CD8-positive, alpha-beta memory T cell (primary cell): Measurements from ENCODE around the gene CYB5RL. TPM values are rescaled to one million over a fixed set of nuclear protein-coding genes. Genes with fewer than 3 reads are reported as not detected.

Experiments
- CTCF ChIA-PET: fragments of 350-600 bp; sonication (Branson Sonifier 250); formaldehyde crosslinking; loops from one replicate; lab custom pipeline; 2021; ENCODE audit warnings: antibody characterized with exemption; lab: Charles Lee
- POLR2A ChIA-PET: fragments of 350-600 bp; sonication (Branson Sonifier 250); formaldehyde crosslinking; loops from one replicate; lab custom pipeline; 2021; ENCODE audit warnings: antibody characterized with exemption; lab: Charles Lee
- DNase-seq, 5 donors: peaks; one replicate each; pipeline versions ENCODE4 v3.0.0 to v3.0.0-alpha.2; 2020 to 2022; ENCODE audit warnings: mixed read lengths in 1 of 5
- H3K27ac ChIP-seq: one replicate; pipeline ENCODE4 v1.7.0; 2013; ENCODE audit warnings: low read depth, mild to moderate bottlenecking, low read length, moderate library complexity
- H3K27me3 ChIP-seq: 2 replicates; pipeline ENCODE4 v1.7.0; 2013; ENCODE audit warnings: low read length, mild to moderate bottlenecking; ENCODE audit not compliant: insufficient read depth, poor library complexity, severe bottlenecking
- H3K36me3 ChIP-seq: 2 replicates; pipeline ENCODE4 v1.7.0; 2013; ENCODE audit warnings: mild to moderate bottlenecking, low read length, moderate library complexity; ENCODE audit not compliant: insufficient read depth
- H3K4me1 ChIP-seq: 2 replicates; pipeline ENCODE4 v1.7.0; 2013; ENCODE audit warnings: mild to moderate bottlenecking, low read length, moderate library complexity; ENCODE audit not compliant: insufficient read depth
- H3K4me3 ChIP-seq: 2 replicates; pipeline ENCODE4 v1.7.0; 2013; ENCODE audit warnings: mild to moderate bottlenecking, low read length
- H3K9me3 ChIP-seq: 2 replicates; pipeline ENCODE4 v1.7.0; 2013; ENCODE audit warnings: mild to moderate bottlenecking, low read length
- H3K27ac Mint-ChIP-seq, 8 donors: one replicate each; pipeline ENCODE4 v1.8.0; 2020 to 2021; ENCODE audit warnings: mixed read lengths in 8 of 8, mild to moderate bottlenecking in 6 of 8, inconsistent platforms in 3 of 8, moderate library complexity in 3 of 8
- H3K27me3 Mint-ChIP-seq, 2 donors: one replicate each; pipeline ENCODE4 v1.8.0; 2020 to 2021; ENCODE audit warnings: mixed read lengths in 2 of 2, mild to moderate bottlenecking in 1 of 2, moderate library complexity in 1 of 2
- H3K36me3 Mint-ChIP-seq, 3 donors: one replicate each; pipeline ENCODE4 v1.8.0; 2020 to 2021; ENCODE audit warnings: mixed read lengths in 3 of 3, inconsistent platforms in 1 of 3, mild to moderate bottlenecking in 1 of 3
- H3K4me1 Mint-ChIP-seq, 3 donors: one replicate each; pipeline ENCODE4 v1.8.0; 2020 to 2021; ENCODE audit warnings: mixed read lengths in 3 of 3, inconsistent platforms in 1 of 3, mild to moderate bottlenecking in 1 of 3
- H3K4me3 Mint-ChIP-seq, 7 donors: one replicate each; pipeline ENCODE4 v1.8.0; 2020 to 2021; ENCODE audit warnings: mixed read lengths in 7 of 7, mild to moderate bottlenecking in 6 of 7, moderate library complexity in 4 of 7, inconsistent platforms in 2 of 7
- H3K9me3 Mint-ChIP-seq, 5 donors: one replicate each; pipeline ENCODE4 v1.8.0; 2020 to 2022; ENCODE audit warnings: mixed read lengths in 5 of 5, mild to moderate bottlenecking in 3 of 5, moderate library complexity in 2 of 5, inconsistent platforms in 1 of 5
- polyA plus RNA-seq: library from polyadenylated mRNA; unstranded; fragments of 300-500 nt; fragmentation: Illumina TruSeq; gene quantifications from one replicate; pipeline ENCODE4 v1.2.3, GENCODE V29; 2021
- total RNA-seq, 2 experiments: library from RNA; stranded (reverse); gene quantifications; one replicate each; pipeline ENCODE4 v1.2.3, GENCODE V29; 2021

Gene CYB5RL
- total and polyA plus RNA-seq, 3 experiments from 2014 or later: 3.7 to 13.9 (median 11.8) TPM

GRCh38 chr1:54152696-54153095 lies 47.1 kb downstream of the CYB5RL start, which contains the start of gene CDCP2:
CDCP2 (minus strand) TSS chr1:54153000; CDS start chr1:54152922, 78 bp downstream.
- Mint-ChIP-seq H3K9me3 (no peaks in the 10 kb centered on the region), H3K4me1 (no peaks in the 10 kb centered on the region), H3K27me3 (peaks cover 0 to 5% of the 10 kb centered on the region in 2 donors), H3K4me3 (no peak within 1 kb of the TSS), H3K36me3 (no peaks in the 10 kb centered on the region), H3K27ac (no peak within 1 kb of the TSS)
- H3K4me3 ChIP-seq: no peak within 1 kb of the TSS
- no peak within 1 kb of the TSS for H3K27ac ChIP-seq
- CTCF ChIA-PET: no interaction called here
- no peaks in the 10 kb centered on the region for H3K9me3 ChIP-seq
- no peak for DNase-seq
- POLR2A ChIA-PET: no interaction called here
- no peaks in the 10 kb centered on the region for H3K4me1 ChIP-seq
- no peaks in the 10 kb centered on the region for H3K36me3 ChIP-seq
- no peaks in the 10 kb centered on the region for H3K27me3 ChIP-seq

- H3K27ac Mint-ChIP-seq: no peak overlapping the region
- no peaks in the 10 kb centered on the region for H3K36me3 Mint-ChIP-seq
- H3K4me3 Mint-ChIP-seq: no peak overlapping the region
- Histone ChIP-seq H3K27me3 (no peaks in the 10 kb centered on the region), H3K4me1 (no peaks in the 10 kb centered on the region), H3K36me3 (no peaks in the 10 kb centered on the region), H3K27ac (no peak overlapping the region), H3K9me3 (no peaks in the 10 kb centered on the region), H3K4me3 (no peak overlapping the region)
- CTCF ChIA-PET: no interaction called here
- H3K4me1 Mint-ChIP-seq: no peaks in the 10 kb centered on the region
- POLR2A ChIA-PET: no interaction called here
- H3K27me3 Mint-ChIP-seq: peaks cover 0 to 3% of the 10 kb centered on the region in 2 donors
- no peaks in the 10 kb centered on the region for H3K9me3 Mint-ChIP-seq
- no peak for DNase-seq
Measured at GRCh38 chr1:54151013-54151412, 48.8 kb downstream of the CYB5RL start.

Other genes with a start within 250 kb of the CYB5RL start
- not detected for gene LDLRAD1, start 181.8 kb downstream of the CYB5RL start, total RNA-seq
- not detected for gene LDLRAD1, start 181.8 kb downstream of the CYB5RL start, polyA plus RNA-seq
- gene TMEM59, start 146.8 kb downstream of the CYB5RL start, total RNA-seq: 100 to 1,000 TPM; 140 to 149 TPM
- 580 TPM for gene TMEM59, start 146.8 kb downstream of the CYB5RL start, polyA plus RNA-seq
- 10 to 100 TPM; 10.9 to 11.4 TPM for gene TCEANC2, start 146.4 kb downstream of the CYB5RL start, total RNA-seq
- 6.1 TPM for gene TCEANC2, start 146.4 kb downstream of the CYB5RL start, polyA plus RNA-seq
- gene CDCP2, start 47.0 kb downstream of the CYB5RL start, total RNA-seq: not detected
- gene CDCP2, start 47.0 kb downstream of the CYB5RL start, polyA plus RNA-seq: not detected
- 100 to 1,000 TPM; 226 to 229 TPM for gene MRPL37, start 137 bp upstream of the CYB5RL start, total RNA-seq
- 58.8 TPM for gene MRPL37, start 137 bp upstream of the CYB5RL start, polyA plus RNA-seq
- gene SSBP3, start 206.4 kb upstream of the CYB5RL start, total RNA-seq: 10 to 100 TPM; 41.6 to 52.7 TPM
- 17.6 TPM for gene SSBP3, start 206.4 kb upstream of the CYB5RL start, polyA plus RNA-seq